ENCODE results near the gene CASP4. TPM values are rescaled to one million over a fixed set of nuclear protein-coding genes. Genes with fewer than 3 reads are reported as not detected.

CASP4 gene
- 158 and 269 TPM in 2 replicates for total RNA-seq

DNA sequence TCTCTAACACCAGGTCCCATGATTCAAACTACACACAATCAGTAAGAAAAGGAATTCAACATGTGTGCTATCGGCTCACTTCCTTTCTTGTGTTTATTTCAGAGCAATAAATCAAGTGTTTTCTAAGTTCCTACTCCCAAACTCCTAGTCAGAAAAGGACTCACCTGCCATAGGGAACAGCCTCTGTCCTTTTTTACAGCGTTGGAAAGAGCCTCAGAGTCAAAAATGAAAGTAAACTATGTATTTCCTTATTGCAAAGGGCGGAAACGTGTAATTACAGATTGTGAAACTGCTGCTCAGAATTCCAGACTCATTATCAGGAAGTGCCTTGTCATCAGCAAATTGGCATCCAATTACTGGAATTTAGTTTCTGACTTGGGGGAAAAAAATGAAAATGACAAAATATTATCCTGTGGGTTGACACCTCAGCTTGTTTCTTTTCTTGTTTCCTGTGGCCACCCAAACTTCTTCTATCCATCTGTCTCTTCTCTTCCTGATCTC is at the start of gene CASP4:
Gene CASP4 (minus strand): TSS at position 220 of the 501 bp plus-strand sequence. CDS start 49 bp downstream, at position 171.

DNA sequence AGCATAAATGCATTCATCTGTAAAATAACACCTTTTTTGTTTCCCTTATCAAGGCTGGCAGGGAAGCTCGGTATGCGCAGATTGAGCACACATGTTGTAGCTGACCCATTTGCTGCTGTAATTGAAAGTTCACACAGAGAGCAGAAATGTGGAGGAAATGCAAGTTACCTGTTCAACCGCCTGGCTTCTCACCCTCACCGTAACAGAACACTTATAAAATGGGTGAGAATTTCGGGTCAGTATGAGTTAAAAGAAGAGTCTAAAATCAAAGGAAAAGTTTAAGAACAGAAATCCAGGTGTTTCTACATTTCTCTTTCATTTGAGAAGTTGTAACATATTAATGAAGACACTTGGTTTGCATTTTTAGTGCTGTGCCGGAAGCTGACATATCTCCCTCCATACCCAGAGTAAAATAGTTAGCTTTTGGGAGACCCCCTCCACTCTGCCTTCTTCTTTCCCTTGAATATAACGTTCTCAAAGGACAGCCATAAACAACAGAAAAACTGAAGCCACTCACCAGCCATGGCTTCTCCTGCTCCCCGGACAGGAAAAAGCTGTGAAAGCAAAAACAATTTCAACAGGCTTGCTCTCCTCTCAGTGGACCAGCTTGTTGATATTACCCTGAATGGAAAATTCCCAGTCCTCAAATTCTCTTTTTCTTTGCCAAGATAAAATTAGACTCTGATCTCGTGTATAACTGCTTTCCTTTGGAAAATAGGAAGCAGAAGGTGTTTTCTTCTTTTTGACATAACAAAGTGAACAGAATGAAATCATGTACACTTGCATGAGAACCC is 70.3 kb downstream of the CASP4 start, which contains the start of gene CASP12:
Gene CASP12 (minus strand): TSS at position 570 of the 794 bp plus-strand sequence.

Other genes with a start within 250 kb of the CASP4 start
- gene CASP12, start 70.1 kb downstream of the CASP4 start, total RNA-seq = 0.29 TPM in 1 of 2 replicates, not detected in the other
- 1.5 TPM in 1 of 2 replicates, not detected in the other for gene CASP5, start 54.6 kb upstream of the CASP4 start, total RNA-seq
- gene CASP1, start 66.6 kb upstream of the CASP4 start, total RNA-seq = 25.3 and 32.0 TPM in 2 replicates
- 25.9 and 29.8 TPM in 2 replicates for gene CARD16, start 76.8 kb upstream of the CASP4 start, total RNA-seq
- 10.7 and 11.2 TPM in 2 replicates for gene CARD18, start 171.2 kb upstream of the CASP4 start, total RNA-seq

Data from placental pericyte (primary cell).